SH-SY5Y (cell line): ENCODE measurements around the gene KRT5.

ENCODE experiments used
- GATA2 ChIP-seq: IDR thresholded peaks from 2 replicates; pipeline ENCODE4 v1.6.1; 2011; ENCODE audit warnings: mild to moderate bottlenecking, low read depth, low read length
- GATA3 ChIP-seq: IDR thresholded peaks from 2 replicates; pipeline ENCODE4 v1.6.1; 2011; ENCODE audit warnings: low read depth, mild to moderate bottlenecking, low read length, moderate library complexity

DNA sequence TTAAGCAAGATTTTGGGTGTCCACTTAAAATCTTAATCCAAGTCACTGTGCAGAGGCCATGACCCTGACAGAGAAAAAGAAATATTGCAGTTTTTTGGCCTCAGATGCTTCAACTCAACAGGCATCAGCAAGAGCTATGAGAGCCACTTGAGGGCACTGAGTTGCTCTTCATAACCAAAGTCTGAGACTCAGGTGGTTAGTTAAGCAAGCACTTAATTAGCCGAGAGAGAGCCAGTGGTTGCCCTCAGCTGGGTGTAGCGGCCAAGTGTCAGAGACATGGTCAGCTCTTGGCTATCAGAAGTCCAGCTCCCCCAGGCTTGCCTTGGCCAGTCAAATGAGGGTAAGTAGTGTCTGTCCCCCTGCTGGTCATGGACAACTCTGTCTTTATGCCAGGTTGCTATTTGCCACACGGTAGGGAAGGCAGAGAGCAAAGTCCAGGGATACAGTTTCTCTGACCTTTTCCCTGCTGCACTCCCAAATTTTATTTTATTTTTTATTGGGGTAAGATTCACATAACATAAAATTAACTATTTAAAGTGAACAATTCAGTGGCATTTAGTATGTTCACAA lies 41.8 kb upstream of the KRT5 start:
- TF ChIP-seq GATA3: no peak
- TF ChIP-seq GATA2: no peak
